Measurements from ENCODE around the gene RACK1.

DNA sequence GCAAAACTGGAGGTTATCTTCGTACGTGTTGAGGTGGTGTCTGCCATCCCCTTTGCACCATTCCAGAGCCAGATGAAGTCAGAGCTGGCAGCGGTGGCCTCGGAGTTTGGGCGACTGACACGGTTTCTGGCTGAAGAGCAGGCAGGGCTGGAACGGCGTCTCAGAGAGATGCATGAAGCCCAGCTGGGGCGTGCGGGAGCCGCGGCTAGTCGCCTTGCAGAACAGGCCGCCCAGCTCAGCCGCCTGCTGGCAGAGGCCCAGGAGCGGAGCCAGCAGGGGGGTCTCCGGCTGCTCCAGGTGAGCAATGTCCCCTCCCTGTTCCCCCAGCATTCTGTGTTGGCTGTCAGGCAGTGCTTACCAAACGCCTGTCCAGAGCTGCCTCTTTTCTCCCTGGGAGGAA is 11.1 kb downstream of the RACK1 start:
- TF ChIP-seq, protein P1, sequence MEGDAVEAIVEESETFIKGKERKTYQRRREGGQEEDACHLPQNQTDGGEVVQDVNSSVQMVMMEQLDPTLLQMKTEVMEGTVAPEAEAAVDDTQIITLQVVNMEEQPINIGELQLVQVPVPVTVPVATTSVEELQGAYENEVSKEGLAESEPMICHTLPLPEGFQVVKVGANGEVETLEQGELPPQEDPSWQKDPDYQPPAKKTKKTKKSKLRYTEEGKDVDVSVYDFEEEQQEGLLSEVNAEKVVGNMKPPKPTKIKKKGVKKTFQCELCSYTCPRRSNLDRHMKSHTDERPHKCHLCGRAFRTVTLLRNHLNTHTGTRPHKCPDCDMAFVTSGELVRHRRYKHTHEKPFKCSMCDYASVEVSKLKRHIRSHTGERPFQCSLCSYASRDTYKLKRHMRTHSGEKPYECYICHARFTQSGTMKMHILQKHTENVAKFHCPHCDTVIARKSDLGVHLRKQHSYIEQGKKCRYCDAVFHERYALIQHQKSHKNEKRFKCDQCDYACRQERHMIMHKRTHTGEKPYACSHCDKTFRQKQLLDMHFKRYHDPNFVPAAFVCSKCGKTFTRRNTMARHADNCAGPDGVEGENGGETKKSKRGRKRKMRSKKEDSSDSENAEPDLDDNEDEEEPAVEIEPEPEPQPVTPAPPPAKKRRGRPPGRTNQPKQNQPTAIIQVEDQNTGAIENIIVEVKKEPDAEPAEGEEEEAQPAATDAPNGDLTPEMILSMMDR (IDR thresholded peaks at IDR 0.05 in 8 of 11, conservative IDR thresholded peaks at IDR 0.05 in 3 of 11): no peak
- no peak for TF ChIP-seq POLR2A (IDR thresholded peaks at IDR 0.05)

Measured in spleen (tissue), 7 donors.